ENCODE data around the gene STPG2.

- TF ChIP-seq CTCF (conservative IDR thresholded peaks at IDR 0.05 in 1 of 2, IDR thresholded peaks at IDR 0.05 in 1 of 2; ENCODE audit: extremely low read depth in 1 of 2, insufficient read depth in 1 of 2, low read depth in 1 of 2, low read length in 2 of 2) (no peak), EZH2 (IDR thresholded peaks at IDR 0.05; ENCODE audit: borderline replicate concordance, low read length) (no peak)
These were observed 44.5 kb downstream of the STPG2 start for GRCh38 chr4:98098764-98099163.
